ENCODE data around the gene TNS3.

DNA sequence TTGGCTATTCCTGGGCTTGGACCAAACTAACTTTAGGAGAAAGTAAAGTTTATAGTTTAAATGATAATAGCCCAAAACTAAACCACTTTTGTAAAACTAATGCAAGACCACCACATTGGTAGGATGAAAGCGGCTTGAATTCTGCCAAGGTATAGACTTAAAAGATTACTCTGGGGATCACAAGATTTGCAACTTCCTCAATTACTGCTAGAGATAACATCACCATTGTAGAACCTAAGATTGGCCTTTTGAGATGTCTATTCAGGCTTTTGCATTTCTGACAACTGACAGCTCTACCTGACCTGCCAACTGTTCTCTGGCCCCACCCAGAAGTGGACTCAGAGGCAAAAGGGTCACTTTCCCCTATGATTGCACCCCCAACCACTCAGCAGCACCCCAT is 162.4 kb downstream of the TNS3 start:
- TF ChIP-seq TAF1 (IDR thresholded peaks at IDR 0.05; ENCODE audit: control insufficient read depth, extremely low read depth, insufficient read depth, low read length, severe bottlenecking): no peak
- no peak for TF ChIP-seq POLR2A (conservative IDR thresholded peaks at IDR 0.05)
- TF ChIP-seq ZKSCAN3 (CRISPR knock-in tag; IDR thresholded peaks at IDR 0.05): no peak
- no peak for TF ChIP-seq KAT7 (CRISPR knock-in tag; IDR thresholded peaks at IDR 0.05; ENCODE audit: borderline replicate concordance)
- no peak for TF ChIP-seq CBFA2T2 (conservative IDR thresholded peaks at IDR 0.05)
- no peak for TF ChIP-seq RAD21 (CRISPR knock-in tag; conservative IDR thresholded peaks at IDR 0.05 in 1 of 2, IDR thresholded peaks at IDR 0.05 in 1 of 2)
